K562 (cell line): Measurements from ENCODE around the gene TMEM50B. TPM values are rescaled to one million over a fixed set of nuclear protein-coding genes. Genes with fewer than 3 reads are reported as not detected.

Source experiments
- ARID1B ChIP-seq: fragments of 450-650 bp; IDR thresholded peaks from 2 replicates; pipeline ENCODE4 v1.6.1; 2016; ENCODE audit warnings: antibody characterized with exemption, mild to moderate bottlenecking, inconsistent platforms
- BACH1 ChIP-seq: fragments of 200-800 bp; sonication (Bioruptor generic); IDR thresholded peaks from 2 replicates; pipeline ENCODE4 v1.6.1; 2016; ENCODE audit warnings: missing genetic modification characterization, missing compliant biosample characterization
- CBFA2T2 ChIP-seq: fragments of 450-650 bp; conservative IDR thresholded peaks from 2 replicates; pipeline ENCODE4 v1.6.1; 2017; ENCODE audit warnings: mild to moderate bottlenecking
- CREBBP ChIP-seq: IDR thresholded peaks from one replicate; pipeline ENCODE4 v1.6.1; 2012; ENCODE audit warnings: low read depth, mild to moderate bottlenecking, control low read depth, inconsistent platforms, low read length
- CTBP1 ChIP-seq: fragments of 450-650 bp; IDR thresholded peaks from 2 replicates; pipeline ENCODE4 v1.6.1; 2016; ENCODE audit warnings: borderline replicate concordance
- E2F3 ChIP-seq: fragments of 250-450 bp; sonication (Bioruptor Pico); IDR thresholded peaks from 2 replicates; pipeline ENCODE4 v1.4.0; 2020; ENCODE audit warnings: mild to moderate bottlenecking
- EP300 ChIP-seq: IDR thresholded peaks from 2 replicates; pipeline ENCODE4 v1.6.1; 2012; ENCODE audit warnings: low read length, improper control_type of control experiment
- GABPB2 ChIP-seq: fragments of 250-450 bp; sonication (Bioruptor Pico); conservative IDR thresholded peaks from 2 replicates; pipeline ENCODE4 v1.5.1; 2021; ENCODE audit warnings: mild to moderate bottlenecking
- GATA2 ChIP-seq: sonication (generic); formaldehyde crosslinking; IDR thresholded peaks from 2 replicates; pipeline ENCODE4 v1.4.0; 2020; ENCODE audit warnings: mild to moderate bottlenecking, missing genetic modification reagents
- JUND ChIP-seq, 2 experiments: IDR thresholded peaks; 2 replicates in 1 of 2; 3 replicates in 1 of 2; pipeline ENCODE4 v1.6.1; 2011; ENCODE audit warnings: borderline replicate concordance in 2 of 2, low read depth in 2 of 2, low read length in 2 of 2, improper control_type of control experiment in 1 of 2, missing biosample characterization in 1 of 2, missing genetic modification characterization in 1 of 2, missing genetic modification reagents in 1 of 2
- MAZ ChIP-seq, 2 experiments: fragments of 450-650 bp in 1 of 2; sonication (generic) in 1 of 2; formaldehyde crosslinking; IDR thresholded peaks in 1 of 2; conservative IDR thresholded peaks in 1 of 2; 2 replicates each; pipeline versions ENCODE4 v1.4.0 to v1.5.0; 2020; ENCODE audit warnings: mild to moderate bottlenecking in 1 of 2, missing genetic modification reagents in 1 of 2
- MNT ChIP-seq, 2 experiments: fragments of 450-650 bp; conservative IDR thresholded peaks; 2 replicates each; pipeline ENCODE4 v1.6.1; 2017; ENCODE audit warnings: mild to moderate bottlenecking in 2 of 2, moderate library complexity in 2 of 2
- PML ChIP-seq: IDR thresholded peaks from 2 replicates; pipeline ENCODE4 v1.6.1; 2012; ENCODE audit warnings: low read length, inconsistent platforms
- TFAP4 ChIP-seq: sonication (generic); formaldehyde crosslinking; IDR thresholded peaks from 2 replicates; pipeline ENCODE4 v1.8.0; 2022; ENCODE audit warnings: missing genetic modification reagents, mild to moderate bottlenecking, moderate library complexity, borderline replicate concordance
- TRIM24 ChIP-seq, 2 experiments: fragments of 450-650 bp; IDR thresholded peaks; 2 replicates each; pipeline ENCODE4 v1.6.1; 2016
- ZC3H11A ChIP-seq: IDR thresholded peaks from 2 replicates; pipeline ENCODE4 v1.6.1; 2012; ENCODE audit warnings: low read depth, low read length, improper control_type of control experiment
- ZNF507 ChIP-seq: conservative IDR thresholded peaks from 2 replicates; pipeline ENCODE4 v1.6.1; 2017; ENCODE audit warnings: missing genetic modification characterization, missing compliant biosample characterization
- polyA plus RNA-seq, 8 experiments: library from polyadenylated mRNA; depleted of rRNA in 4 of 8; stranded (reverse) in 5 of 8; unstranded in 3 of 8; fragments of >200 nt; fragmentation: Nextera tagmentation in 2 of 8; fragmentation: Illumina TruSeq in 1 of 8; extraction: Ambion mirVana in 2 of 8; extraction: Trizol in 1 of 8; gene quantifications; 2 replicates each; pipeline versions ENCODE4 v1.2.1 to v1.2.3, GENCODE V29; 2011 to 2014; ENCODE audit warnings: inconsistent platforms in 1 of 8, missing spikeins in 1 of 8
- total RNA-seq, 7 experiments: library from RNA; depleted of rRNA in 6 of 7; stranded (reverse); fragments of >200 nt in 6 of 7; fragmentation: Illumina TruSeq in 2 of 7; extraction: Trizol in 2 of 7; gene quantifications; 2 replicates each; pipeline versions ENCODE4 v1.2.1 to v1.2.3, GENCODE V29; 2011 to 2021; ENCODE audit warnings: low replicate concordance in 1 of 7
- TF ChIP-seq, protein P1 (sequence below), 2 experiments: IDR thresholded peaks in 1 of 2; conservative IDR thresholded peaks in 1 of 2; 2 replicates each; pipeline ENCODE4 v1.6.1; 2016; ENCODE audit warnings: low read depth in 2 of 2, mild to moderate bottlenecking in 1 of 2, missing compliant biosample characterization in 1 of 2, missing genetic modification characterization in 1 of 2, moderate library complexity in 1 of 2
- TF ChIP-seq, protein P2 (sequence below): fragments of 450-650 bp; IDR thresholded peaks from 2 replicates; pipeline ENCODE4 v1.6.1; 2017; ENCODE audit warnings: antibody characterized with exemption, mild to moderate bottlenecking

Gene TMEM50B
- total and polyA plus RNA-seq, 9 of the 15 experiments (the other 6 are each of a cell fraction or from before 2014, with no cell fraction given): 20.5 to 64.6 (median 28.9) TPM

GRCh38 chr21:33510826-33511225 is 31.1 kb upstream of the TMEM50B start (continued):
- TF ChIP-seq ARID1B (peak; percentile 86), BACH1 (tag) (no peak), JUND (IDR thresholded peaks at IDR 0.05; ENCODE audit: borderline replicate concordance, low read depth, low read length) (peak; percentile 24; the same call in 1 of the 2 replicates), JUND (tag; IDR thresholded peaks at IDR 0.05; ENCODE audit: borderline replicate concordance, low read depth, low read length) (peak; percentile 30; the same call in 1 of the 3 replicates), GATA2 (peak; percentile 59; the same call in 1 of the 2 replicates), ZNF507 (no peak), MNT (conservative IDR thresholded peaks at IDR 0.05) (peak; percentile 68 to 84), CBFA2T2 (peak; percentile 77), MAZ (CRISPR knock-in tag; conservative IDR thresholded peaks at IDR 0.05 in 1 of 2, IDR thresholded peaks at IDR 0.05 in 1 of 2) (0 out of 4 replicates have a peak, but pooled peaks of 1 of the 2 experiments have one; percentile 28), TRIM24 (IDR thresholded peaks at IDR 0.05) (0 out of 4 replicates have a peak, but pooled peaks of 1 of the 2 experiments have one; percentile 46), EP300 (peak; percentile 65), GABPB2 (CRISPR knock-in tag) (0 out of 2 replicates have a peak, but pooled peaks have one; percentile 42), TFAP4 (CRISPR knock-in tag) (peak; percentile 42), CTBP1 (peak; percentile 52; the same call in 1 of the 2 replicates), PML (no peak), E2F3 (CRISPR knock-in tag) (no peak), CREBBP (no peak), ZC3H11A (no peak)
- TF ChIP-seq, protein P1, sequence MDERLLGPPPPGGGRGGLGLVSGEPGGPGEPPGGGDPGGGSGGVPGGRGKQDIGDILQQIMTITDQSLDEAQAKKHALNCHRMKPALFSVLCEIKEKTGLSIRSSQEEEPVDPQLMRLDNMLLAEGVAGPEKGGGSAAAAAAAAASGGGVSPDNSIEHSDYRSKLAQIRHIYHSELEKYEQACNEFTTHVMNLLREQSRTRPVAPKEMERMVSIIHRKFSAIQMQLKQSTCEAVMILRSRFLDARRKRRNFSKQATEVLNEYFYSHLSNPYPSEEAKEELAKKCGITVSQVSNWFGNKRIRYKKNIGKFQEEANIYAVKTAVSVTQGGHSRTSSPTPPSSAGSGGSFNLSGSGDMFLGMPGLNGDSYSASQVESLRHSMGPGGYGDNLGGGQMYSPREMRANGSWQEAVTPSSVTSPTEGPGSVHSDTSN (CRISPR knock-in tag; IDR thresholded peaks at IDR 0.05; ENCODE audit: low read depth): peak; percentile 53
- TF ChIP-seq, protein P1 (tag; conservative IDR thresholded peaks at IDR 0.05; ENCODE audit: low read depth): no peak; the same call in 1 of the 2 replicates
- TF ChIP-seq, protein P2, sequence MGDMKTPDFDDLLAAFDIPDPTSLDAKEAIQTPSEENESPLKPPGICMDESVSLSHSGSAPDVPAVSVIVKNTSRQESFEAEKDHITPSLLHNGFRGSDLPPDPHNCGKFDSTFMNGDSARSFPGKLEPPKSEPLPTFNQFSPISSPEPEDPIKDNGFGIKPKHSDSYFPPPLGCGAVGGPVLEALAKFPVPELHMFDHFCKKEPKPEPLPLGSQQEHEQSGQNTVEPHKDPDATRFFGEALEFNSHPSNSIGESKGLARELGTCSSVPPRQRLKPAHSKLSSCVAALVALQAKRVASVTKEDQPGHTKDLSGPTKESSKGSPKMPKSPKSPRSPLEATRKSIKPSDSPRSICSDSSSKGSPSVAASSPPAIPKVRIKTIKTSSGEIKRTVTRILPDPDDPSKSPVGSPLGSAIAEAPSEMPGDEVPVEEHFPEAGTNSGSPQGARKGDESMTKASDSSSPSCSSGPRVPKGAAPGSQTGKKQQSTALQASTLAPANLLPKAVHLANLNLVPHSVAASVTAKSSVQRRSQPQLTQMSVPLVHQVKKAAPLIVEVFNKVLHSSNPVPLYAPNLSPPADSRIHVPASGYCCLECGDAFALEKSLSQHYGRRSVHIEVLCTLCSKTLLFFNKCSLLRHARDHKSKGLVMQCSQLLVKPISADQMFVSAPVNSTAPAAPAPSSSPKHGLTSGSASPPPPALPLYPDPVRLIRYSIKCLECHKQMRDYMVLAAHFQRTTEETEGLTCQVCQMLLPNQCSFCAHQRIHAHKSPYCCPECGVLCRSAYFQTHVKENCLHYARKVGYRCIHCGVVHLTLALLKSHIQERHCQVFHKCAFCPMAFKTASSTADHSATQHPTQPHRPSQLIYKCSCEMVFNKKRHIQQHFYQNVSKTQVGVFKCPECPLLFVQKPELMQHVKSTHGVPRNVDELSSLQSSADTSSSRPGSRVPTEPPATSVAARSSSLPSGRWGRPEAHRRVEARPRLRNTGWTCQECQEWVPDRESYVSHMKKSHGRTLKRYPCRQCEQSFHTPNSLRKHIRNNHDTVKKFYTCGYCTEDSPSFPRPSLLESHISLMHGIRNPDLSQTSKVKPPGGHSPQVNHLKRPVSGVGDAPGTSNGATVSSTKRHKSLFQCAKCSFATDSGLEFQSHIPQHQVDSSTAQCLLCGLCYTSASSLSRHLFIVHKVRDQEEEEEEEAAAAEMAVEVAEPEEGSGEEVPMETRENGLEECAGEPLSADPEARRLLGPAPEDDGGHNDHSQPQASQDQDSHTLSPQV: 0 out of 2 replicates have a peak, but pooled peaks have one; percentile 21
